ENCODE measurements around the gene TMEM184B. TPM values are rescaled to one million over a fixed set of nuclear protein-coding genes. Genes with fewer than 3 reads are reported as not detected.
A peak's percentile ranks its signal among the peaks of the same experiment; 100 is the strongest.

Gene TMEM184B
- total RNA-seq, 1 experiment from 2014 or later, result 5.1 TPM

GRCh38 chr22:38262051-38262795 is 10.6 kb downstream of the TMEM184B start:
- H3K27me3 ChIP-seq (ENCODE audit: low read length), result no peaks in the 10 kb centered on the region
- no peak overlapping the region for H3K9ac ChIP-seq (ENCODE audit: low read length)
- no peak overlapping the region for H3K4me2 ChIP-seq (ENCODE audit: low read depth, low read length, poor library complexity, severe bottlenecking)
- H3K36me3 ChIP-seq (ENCODE audit: insufficient read depth, low read length), result no peaks in the 10 kb centered on the region
- H3K9me2 ChIP-seq (replicated peaks; ENCODE audit: insufficient read depth, low read length), result no peaks in the 10 kb centered on the region
- H2AFZ ChIP-seq (ENCODE audit: low read length), result no peak overlapping the region
- peak; percentile 80 for DNase-seq
- H3K4me1 ChIP-seq (ENCODE audit: low read length), result peaks cover 18% of the 10 kb centered on the region
- H3K4me3 ChIP-seq (ENCODE audit: low read length), result no peak overlapping the region
- H3K79me2 ChIP-seq (ENCODE audit: low read length), result no peaks in the 10 kb centered on the region
- no peaks in the 10 kb centered on the region for H3K9me3 ChIP-seq (ENCODE audit: low read length)
- H3K27ac ChIP-seq (ENCODE audit: low read length), result no peak overlapping the region
- peaks cover 32% of the 10 kb centered on the region; the same call in 1 of the 2 replicates for H4K20me1 ChIP-seq (ENCODE audit: insufficient read depth, low read depth, low read length)

- H3K9ac ChIP-seq (ENCODE audit: low read length), result no peak overlapping the region
- H3K9me2 ChIP-seq (replicated peaks; ENCODE audit: insufficient read depth, low read length), result no peaks in the 10 kb centered on the region
- peaks cover 31% of the 10 kb centered on the region; the same call in 1 of the 2 replicates for H4K20me1 ChIP-seq (ENCODE audit: insufficient read depth, low read depth, low read length)
- no peak for DNase-seq
- H3K4me2 ChIP-seq (ENCODE audit: low read depth, low read length, poor library complexity, severe bottlenecking), result peak overlapping the region; percentile 60
- no peaks in the 10 kb centered on the region for H3K36me3 ChIP-seq (ENCODE audit: insufficient read depth, low read length)
- H2AFZ ChIP-seq (ENCODE audit: low read length), result no peak overlapping the region
- H3K27ac ChIP-seq (ENCODE audit: low read length), result peak overlapping the region; percentile 52
- no peaks in the 10 kb centered on the region for H3K79me2 ChIP-seq (ENCODE audit: low read length)
- peak overlapping the region; percentile 23; the same call in 1 of the 2 replicates for H3K4me3 ChIP-seq (ENCODE audit: low read length)
- H3K4me1 ChIP-seq (ENCODE audit: low read length), result peaks cover 18% of the 10 kb centered on the region
- no peaks in the 10 kb centered on the region for H3K27me3 ChIP-seq (ENCODE audit: low read length)
- H3K9me3 ChIP-seq (ENCODE audit: low read length), result no peaks in the 10 kb centered on the region
Measured at GRCh38 chr22:38260761-38261681, 11.8 kb downstream of the TMEM184B start.

GRCh38 chr22:38259370-38259769 is 13.4 kb downstream of the TMEM184B start:
- no peaks in the 10 kb centered on the region for H3K36me3 ChIP-seq (ENCODE audit: insufficient read depth, low read length)
- H3K27me3 ChIP-seq (ENCODE audit: low read length), result no peaks in the 10 kb centered on the region; the same call in 1 of the 2 replicates
- H2AFZ ChIP-seq (ENCODE audit: low read length), result no peak overlapping the region
- no peak for DNase-seq
- H3K4me3 ChIP-seq (ENCODE audit: low read length), result no peak overlapping the region
- no peak overlapping the region for H3K4me2 ChIP-seq (ENCODE audit: low read depth, low read length, poor library complexity, severe bottlenecking)
- no peak overlapping the region for H3K27ac ChIP-seq (ENCODE audit: low read length)
- peaks cover 30% of the 10 kb centered on the region; the same call in 1 of the 2 replicates for H4K20me1 ChIP-seq (ENCODE audit: insufficient read depth, low read depth, low read length)
- H3K9ac ChIP-seq (ENCODE audit: low read length), result no peak overlapping the region
- no peaks in the 10 kb centered on the region for H3K9me2 ChIP-seq (replicated peaks; ENCODE audit: insufficient read depth, low read length)
- no peaks in the 10 kb centered on the region for H3K9me3 ChIP-seq (ENCODE audit: low read length)
- peaks cover 18% of the 10 kb centered on the region for H3K4me1 ChIP-seq (ENCODE audit: low read length)
- H3K79me2 ChIP-seq (ENCODE audit: low read length), result no peaks in the 10 kb centered on the region

- Histone ChIP-seq H3K9ac (ENCODE audit: low read length) (no peak overlapping the region), H3K27ac (ENCODE audit: low read length) (no peak overlapping the region), H3K4me1 (ENCODE audit: low read length) (peaks cover 18% of the 10 kb centered on the region), H3K27me3 (ENCODE audit: low read length) (no peaks in the 10 kb centered on the region; the same call in 1 of the 2 replicates), H3K36me3 (ENCODE audit: insufficient read depth, low read length) (no peaks in the 10 kb centered on the region), H4K20me1 (ENCODE audit: insufficient read depth, low read depth, low read length) (peaks cover 26% of the 10 kb centered on the region; the same call in 1 of the 2 replicates), H3K4me3 (ENCODE audit: low read length) (no peak overlapping the region), H2AFZ (ENCODE audit: low read length) (no peak overlapping the region), H3K9me3 (ENCODE audit: low read length) (no peaks in the 10 kb centered on the region), H3K79me2 (ENCODE audit: low read length) (no peaks in the 10 kb centered on the region), H3K9me2 (replicated peaks; ENCODE audit: insufficient read depth, low read length) (no peaks in the 10 kb centered on the region), H3K4me2 (ENCODE audit: low read depth, low read length, poor library complexity, severe bottlenecking) (no peak overlapping the region)
- DNase-seq, result no peak
Measured at GRCh38 chr22:38258895-38259294, 13.9 kb downstream of the TMEM184B start.

- Histone ChIP-seq H4K20me1 (ENCODE audit: insufficient read depth, low read depth, low read length) (peaks cover 26% of the 10 kb centered on the region; the same call in 1 of the 2 replicates), H3K4me1 (ENCODE audit: low read length) (peaks cover 18% of the 10 kb centered on the region), H3K79me2 (ENCODE audit: low read length) (no peaks in the 10 kb centered on the region), H3K4me2 (ENCODE audit: low read depth, low read length, poor library complexity, severe bottlenecking) (no peak overlapping the region), H3K9me2 (replicated peaks; ENCODE audit: insufficient read depth, low read length) (no peaks in the 10 kb centered on the region), H3K27ac (ENCODE audit: low read length) (no peak overlapping the region), H2AFZ (ENCODE audit: low read length) (no peak overlapping the region), H3K9me3 (ENCODE audit: low read length) (no peaks in the 10 kb centered on the region), H3K36me3 (ENCODE audit: insufficient read depth, low read length) (no peaks in the 10 kb centered on the region), H3K9ac (ENCODE audit: low read length) (no peak overlapping the region), H3K27me3 (ENCODE audit: low read length) (no peaks in the 10 kb centered on the region; the same call in 1 of the 2 replicates), H3K4me3 (ENCODE audit: low read length) (no peak overlapping the region)
- no peak for DNase-seq
Measured at GRCh38 chr22:38257650-38258250, 15.1 kb downstream of the TMEM184B start.

- no peak for DNase-seq
- Histone ChIP-seq H3K79me2 (ENCODE audit: low read length) (no peaks in the 10 kb centered on the region), H3K4me2 (ENCODE audit: low read depth, low read length, poor library complexity, severe bottlenecking) (no peak overlapping the region), H3K27ac (ENCODE audit: low read length) (no peak overlapping the region), H4K20me1 (ENCODE audit: insufficient read depth, low read depth, low read length) (peaks cover 26% of the 10 kb centered on the region; the same call in 1 of the 2 replicates), H2AFZ (ENCODE audit: low read length) (no peak overlapping the region), H3K9me3 (ENCODE audit: low read length) (no peaks in the 10 kb centered on the region), H3K4me1 (ENCODE audit: low read length) (peaks cover 18% of the 10 kb centered on the region), H3K4me3 (ENCODE audit: low read length) (no peak overlapping the region), H3K9ac (ENCODE audit: low read length) (no peak overlapping the region), H3K36me3 (ENCODE audit: insufficient read depth, low read length) (no peaks in the 10 kb centered on the region), H3K9me2 (replicated peaks; ENCODE audit: insufficient read depth, low read length) (no peaks in the 10 kb centered on the region), H3K27me3 (ENCODE audit: low read length) (no peaks in the 10 kb centered on the region; the same call in 1 of the 2 replicates)
Measured at GRCh38 chr22:38257181-38257580, 15.6 kb downstream of the TMEM184B start.

- no peak overlapping the region for H3K4me3 ChIP-seq (ENCODE audit: low read length)
- peaks cover 15% of the 10 kb centered on the region for H3K4me1 ChIP-seq (ENCODE audit: low read length)
- no peak for DNase-seq
- no peaks in the 10 kb centered on the region for H3K9me3 ChIP-seq (ENCODE audit: low read length)
- peaks cover 20% of the 10 kb centered on the region; the same call in 1 of the 2 replicates for H4K20me1 ChIP-seq (ENCODE audit: insufficient read depth, low read depth, low read length)
- no peak overlapping the region for H3K27ac ChIP-seq (ENCODE audit: low read length)
- H3K9ac ChIP-seq (ENCODE audit: low read length), result no peak overlapping the region
- no peak overlapping the region for H2AFZ ChIP-seq (ENCODE audit: low read length)
- H3K4me2 ChIP-seq (ENCODE audit: low read depth, low read length, poor library complexity, severe bottlenecking), result no peak overlapping the region
- H3K27me3 ChIP-seq (ENCODE audit: low read length), result no peaks in the 10 kb centered on the region; the same call in 1 of the 2 replicates
- no peaks in the 10 kb centered on the region for H3K79me2 ChIP-seq (ENCODE audit: low read length)
- no peaks in the 10 kb centered on the region for H3K36me3 ChIP-seq (ENCODE audit: insufficient read depth, low read length)
- no peaks in the 10 kb centered on the region for H3K9me2 ChIP-seq (replicated peaks; ENCODE audit: insufficient read depth, low read length)
Measured at GRCh38 chr22:38255697-38256096, 17.1 kb downstream of the TMEM184B start.

Measured in Karpas-422 (cell line).